Common myeloid progenitor, CD34-positive (primary cell): Measurements from ENCODE around the gene HNRNPUL2.

Source experiments
- CTCF ChIA-PET: fragments of 350-600 bp; sonication (Branson Sonifier 250); formaldehyde crosslinking; loops from one replicate; lab custom pipeline; 2021; ENCODE audit warnings: antibody characterized with exemption; lab: Charles Lee
- POLR2A ChIA-PET: fragments of 350-600 bp; sonication (Branson Sonifier 250); formaldehyde crosslinking; loops from one replicate; lab custom pipeline; 2021; ENCODE audit warnings: antibody characterized with exemption; lab: Charles Lee
- DNase-seq, 3 donors: peaks; one replicate each; pipeline versions ENCODE4 v3.0.0 to v3.0.0-alpha.2; 2013
- H3K27ac ChIP-seq, 2 experiments: 1 replicate in 1 of 2; 2 replicates in 1 of 2; pipeline ENCODE4 v1.7.0; 2013; ENCODE audit warnings: inconsistent platforms in 2 of 2, low read length in 2 of 2, mild to moderate bottlenecking in 2 of 2, low read depth in 1 of 2, moderate library complexity in 1 of 2; ENCODE audit not compliant: severe bottlenecking in 2 of 2, insufficient read depth in 1 of 2, poor library complexity in 1 of 2
- H3K27me3 ChIP-seq, 5 experiments: replicated peaks in 2 of 5; 1 replicate in 3 of 5; 2 replicates in 2 of 5; pipeline versions ENCODE4 v1.6.1 to v1.7.0; 2013; ENCODE audit warnings: low read length in 4 of 5, mild to moderate bottlenecking in 2 of 5, moderate library complexity in 2 of 5, inconsistent platforms in 1 of 5; ENCODE audit not compliant: insufficient read depth in 5 of 5, control insufficient read depth in 4 of 5
- H3K36me3 ChIP-seq, 4 experiments: 1 replicate in 2 of 4; 2 replicates in 2 of 4; pipeline versions ENCODE4 v1.6.1 to v1.7.0; 2013; ENCODE audit warnings: low read length in 3 of 4, control low read depth in 1 of 4, mild to moderate bottlenecking in 1 of 4; ENCODE audit not compliant: control insufficient read depth in 4 of 4, insufficient read depth in 4 of 4
- H3K4me1 ChIP-seq, 4 experiments: 1 replicate in 3 of 4; 2 replicates in 1 of 4; pipeline versions ENCODE4 v1.6.1 to v1.7.1; 2013; ENCODE audit warnings: low read length in 3 of 4, mild to moderate bottlenecking in 3 of 4, control low read depth in 1 of 4, inconsistent platforms in 1 of 4, moderate library complexity in 1 of 4; ENCODE audit not compliant: control insufficient read depth in 4 of 4, insufficient read depth in 4 of 4; ENCODE audit errors: control extremely low read depth in 1 of 4
- H3K4me3 ChIP-seq, 7 experiments: 1 replicate in 4 of 7; 2 replicates in 3 of 7; pipeline versions ENCODE4 v1.5.1 to v1.7.0; 2013; ENCODE audit warnings: mild to moderate bottlenecking in 7 of 7, low read length in 6 of 7, moderate library complexity in 6 of 7, inconsistent platforms in 2 of 7, low read depth in 2 of 7, control low read depth in 1 of 7; ENCODE audit not compliant: insufficient read depth in 4 of 7, control insufficient read depth in 1 of 7; ENCODE audit errors: extremely low read depth in 1 of 7
- H3K9me3 ChIP-seq, 5 experiments: 1 replicate in 4 of 5; 2 replicates in 1 of 5; pipeline versions ENCODE4 v1.6.1 to v1.7.1; 2013; ENCODE audit warnings: low read length in 4 of 5, mild to moderate bottlenecking in 2 of 5, inconsistent platforms in 1 of 5, low read depth in 1 of 5, moderate library complexity in 1 of 5; ENCODE audit not compliant: control insufficient read depth in 4 of 5, insufficient read depth in 2 of 5; ENCODE audit errors: control extremely low read depth in 1 of 5
- WGBS: methylation state at CpG from one replicate; pipeline ENCODE4 v1.1.5; 2013; ENCODE audit not compliant: insufficient coverage; 5-methylcytosine and 5-hydroxymethylcytosine counted together

HNRNPUL2 gene

DNA sequence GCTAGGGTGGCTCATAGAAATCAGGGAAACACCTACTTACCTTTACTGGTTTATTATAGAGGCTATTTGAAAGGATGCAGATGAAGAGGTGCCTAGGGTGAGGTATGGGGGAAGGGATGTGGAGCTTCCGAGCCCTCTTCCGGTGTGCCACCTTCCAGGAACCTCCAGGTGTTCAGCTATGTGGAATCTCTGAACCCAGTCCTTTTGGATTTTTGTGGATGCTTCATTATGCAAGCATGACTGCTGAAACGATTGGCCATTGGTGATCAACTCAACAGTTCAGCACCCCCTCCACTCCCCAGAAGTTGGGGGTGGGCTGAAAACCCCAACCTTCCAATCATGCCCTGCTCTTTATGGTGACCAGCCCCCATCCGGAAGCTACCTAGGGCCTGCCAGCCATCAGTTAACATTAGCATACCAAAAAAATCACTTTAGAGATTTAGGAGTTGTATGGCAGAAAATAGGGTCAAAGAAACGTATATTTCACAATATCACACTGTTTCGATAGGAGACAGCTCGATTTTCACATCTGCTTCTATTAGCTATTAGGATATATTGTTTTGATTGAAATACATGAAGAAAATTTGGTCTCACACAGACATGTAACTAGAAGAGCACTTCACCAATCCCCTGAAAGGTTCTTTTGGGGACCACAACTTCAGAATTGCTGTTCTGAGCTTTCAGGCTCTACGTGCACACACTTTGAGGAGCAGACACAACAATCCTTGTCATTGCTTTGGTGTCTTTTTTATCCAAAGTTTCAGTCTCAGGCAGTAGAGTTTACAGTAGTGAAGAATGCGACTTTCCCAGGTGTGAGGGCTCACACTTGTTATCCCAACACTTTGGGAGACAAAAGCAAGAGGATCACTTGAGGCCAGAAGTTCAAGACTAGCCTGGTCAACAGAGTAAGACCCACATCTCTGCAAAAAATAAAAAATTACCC is 30.9 kb upstream of the HNRNPUL2 start:
- ChIA-PET POLR2A (no interaction called here), CTCF (interaction anchor here (0.9 to 1.4 kb wide), 3 partner anchors 9 to 12 kb away, joined by 3 read pairs; no protein-coding TSS in a partner anchor)
- no peaks in the 10 kb centered on the region for H3K9me3 ChIP-seq
- H3K27ac ChIP-seq, result no peak overlapping the region
- H3K4me3 ChIP-seq, result no peak overlapping the region
- no peak for DNase-seq
- 92% methylated on average over 5 of the region's 9 CpGs for WGBS
- no peaks in the 10 kb centered on the region for H3K27me3 ChIP-seq
- H3K4me1 ChIP-seq, result peaks cover 6 to 27% (median 19%) of the 10 kb centered on the region in 4 experiments
- peaks cover 0 to 5% (median 3%) of the 10 kb centered on the region in 4 experiments for H3K36me3 ChIP-seq

DNA sequence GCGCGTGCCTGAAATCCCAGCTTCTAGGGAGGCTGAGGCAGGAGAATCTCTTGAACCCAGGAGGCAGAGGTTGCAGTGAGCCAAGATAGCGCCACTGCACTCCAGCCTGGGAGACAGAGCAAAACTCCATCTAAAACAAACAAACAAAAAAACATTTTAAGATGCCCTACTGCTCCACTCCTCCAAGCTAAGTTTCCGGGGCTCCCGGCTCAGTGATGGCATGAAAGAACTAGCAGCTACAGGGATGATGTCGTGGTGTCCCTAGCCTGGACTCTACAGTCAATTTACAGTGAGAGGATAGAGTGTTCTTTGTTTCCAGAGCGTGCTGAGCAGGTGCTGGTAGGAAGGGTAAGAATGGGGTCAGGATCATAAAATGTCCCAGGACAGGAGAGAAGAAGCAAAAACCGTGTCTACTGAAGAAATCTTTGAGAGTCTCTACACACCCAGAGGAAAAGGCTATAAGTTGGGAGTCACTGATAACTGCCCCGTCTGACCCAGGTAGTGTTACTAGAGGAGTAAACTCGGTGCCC is 27.9 kb upstream of the HNRNPUL2 start:
- POLR2A ChIA-PET, result no interaction called here

DNA sequence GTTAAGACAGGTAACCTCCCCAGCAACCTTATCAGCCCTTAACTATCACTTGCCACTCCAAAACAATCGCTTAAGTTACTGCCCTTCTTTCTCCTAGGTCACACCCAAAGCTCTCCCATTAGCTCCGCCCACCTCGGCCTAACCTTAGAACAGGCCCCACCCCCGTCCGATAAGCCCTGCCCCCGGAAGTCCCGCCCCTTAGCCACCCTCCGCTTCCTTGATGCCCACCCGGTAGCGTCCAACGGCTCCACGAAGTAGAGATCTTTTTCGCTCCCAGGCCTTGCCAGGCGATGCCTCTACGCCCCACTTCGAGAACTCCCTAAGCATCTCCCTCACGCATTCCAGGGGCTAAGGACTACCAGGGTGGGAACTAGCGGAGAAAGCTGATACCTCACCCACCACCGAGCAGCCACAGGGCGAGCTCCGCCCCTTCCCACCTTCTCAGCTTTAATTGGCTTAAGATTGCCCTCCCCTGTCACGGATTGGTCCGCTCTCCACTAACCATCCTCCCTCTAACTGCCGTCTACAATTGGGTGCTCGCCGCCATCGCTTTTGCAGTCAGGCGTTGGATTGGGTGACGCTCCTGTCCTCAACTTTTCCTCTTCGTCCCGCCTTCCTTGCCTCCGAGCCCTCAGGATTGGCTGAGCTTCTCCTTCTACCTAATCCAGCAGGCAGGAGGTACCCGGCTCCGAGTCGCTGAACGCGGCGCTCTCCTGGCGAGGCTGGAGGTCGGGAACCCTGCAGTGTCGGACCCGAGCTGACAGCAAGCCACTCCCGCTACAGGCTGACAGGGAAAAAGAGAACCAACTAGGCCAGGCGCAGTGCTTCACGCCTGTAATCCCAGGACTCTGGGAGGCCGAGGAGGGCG is 26.7 kb upstream of the HNRNPUL2 start, which contains the start of gene ZBTB3:
TSS of gene ZBTB3 (minus strand) at position 425 of the 868 bp plus-strand sequence. CDS start 496 bp downstream, outside the sequence.
- CTCF ChIA-PET, result interaction anchor here (0.7 to 2.6 kb wide), 17 partner anchors 9 to 109 kb away, joined by 3 to 11 read pairs (median 3); partner anchors contain the start of genes HNRNPUL2 and TMEM179B

More for the DNA sequence above, 27.9 kb upstream of the HNRNPUL2 start:
- 94% methylated on average over 5 of the region's 10 CpGs for WGBS
- CTCF ChIA-PET, result interaction anchor here (0.8 to 1.3 kb wide), 2 partner anchors 14 to 17 kb away, joined by 3 to 4 read pairs; no protein-coding TSS in a partner anchor
- peaks cover 2 to 18% (median 12%) of the 10 kb centered on the region in 4 experiments for H3K4me1 ChIP-seq
- no peaks in the 10 kb centered on the region for H3K9me3 ChIP-seq
- no peak overlapping the region for H3K27ac ChIP-seq
- no peaks in the 10 kb centered on the region for H3K27me3 ChIP-seq
- peaks cover 0 to 15% (median 9%) of the 10 kb centered on the region in 4 experiments for H3K36me3 ChIP-seq
- no peak overlapping the region for H3K4me3 ChIP-seq
- no peak for DNase-seq

DNA sequence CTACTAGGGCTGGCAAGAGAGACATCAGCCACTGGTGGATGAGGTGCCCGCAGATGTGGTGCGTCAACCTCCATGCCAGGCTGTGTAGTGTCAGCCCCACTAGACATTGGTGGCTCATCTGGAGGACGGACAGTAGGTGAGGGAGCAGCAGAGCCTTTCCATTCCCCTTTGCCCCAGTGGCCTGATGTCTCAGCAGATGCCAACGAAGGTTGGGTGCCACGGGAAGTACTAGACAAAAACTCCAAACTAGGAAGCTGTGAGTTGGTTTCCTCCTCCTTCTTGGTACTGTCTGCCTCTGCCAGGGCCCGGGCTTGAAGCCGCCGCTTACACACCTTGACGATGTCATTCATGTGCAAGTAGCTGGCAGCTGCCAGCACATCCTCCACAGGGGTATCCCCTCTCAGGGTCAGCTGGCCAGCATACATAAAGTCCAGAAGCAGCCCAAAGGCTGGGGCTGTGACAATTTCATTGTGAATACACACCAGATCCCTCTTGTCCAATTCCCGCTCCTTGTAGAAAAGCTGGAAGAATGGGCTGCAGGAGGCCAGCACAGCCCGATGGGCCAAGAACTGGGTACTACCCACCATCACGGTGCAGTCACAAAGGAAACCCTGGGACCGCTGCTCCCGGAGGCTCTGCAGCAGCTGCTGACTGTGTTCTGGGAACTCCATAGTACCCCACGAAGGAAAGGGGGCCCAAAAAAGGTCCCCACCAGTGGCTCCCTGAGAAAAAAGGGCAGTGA is 25.9 kb upstream of the HNRNPUL2 start:
- CTCF ChIA-PET, result interaction anchor here (0.9 to 2.6 kb wide), 12 partner anchors 9 to 110 kb away, joined by 3 to 11 read pairs (median 5); partner anchors contain the start of gene TMEM179B
- Histone ChIP-seq H3K4me1 (peaks cover 4 to 21% (median 14%) of the 10 kb centered on the region in 4 experiments), H3K9me3 (no peaks in the 10 kb centered on the region), H3K27ac (peak overlapping the region; percentile 90 to 91), H3K36me3 (peaks cover 0 to 18% (median 9%) of the 10 kb centered on the region in 4 experiments), H3K4me3 (peak overlapping the region in 6 of 7 experiments; percentile 80 to 97 (median 94)), H3K27me3 (no peaks in the 10 kb centered on the region)
- POLR2A ChIA-PET, result interaction anchor here (0.6 to 1.5 kb wide), 15 partner anchors 14 to 102 kb away, joined by 3 to 15 read pairs (median 4); partner anchors contain the start of genes C11orf98, CSKMT, HNRNPUL2 and INTS5
- 78% methylated on average over 14 of the region's 15 CpGs for whole genome bisulfite sequencing
- DNase-seq, result no peak

More for the DNA sequence above, 26.7 kb upstream of the HNRNPUL2 start, which contains the start of gene ZBTB3:
- peak; percentile 100 for DNase-seq
- H3K4me1 ChIP-seq, result peaks cover 4 to 20% (median 12%) of the 10 kb centered on the region in 4 experiments
- POLR2A ChIA-PET, result interaction anchor here (0.6 to 1.5 kb wide), 17 partner anchors 8 to 163 kb away, joined by 3 to 15 read pairs (median 3); partner anchors contain the start of genes C11orf98, CSKMT, HNRNPUL2 and INTS5
- peak within 1 kb of the TSS; percentile 80 to 97 (median 92) for H3K4me3 ChIP-seq
- 0% methylated on average over 46 of the region's 47 CpGs for WGBS
- no peaks in the 10 kb centered on the region for H3K27me3 ChIP-seq
- H3K27ac ChIP-seq, result peak within 1 kb of the TSS; percentile 90 to 91
- H3K36me3 ChIP-seq, result peaks cover 0 to 17% (median 9%) of the 10 kb centered on the region in 4 experiments
- H3K9me3 ChIP-seq, result no peaks in the 10 kb centered on the region

DNA sequence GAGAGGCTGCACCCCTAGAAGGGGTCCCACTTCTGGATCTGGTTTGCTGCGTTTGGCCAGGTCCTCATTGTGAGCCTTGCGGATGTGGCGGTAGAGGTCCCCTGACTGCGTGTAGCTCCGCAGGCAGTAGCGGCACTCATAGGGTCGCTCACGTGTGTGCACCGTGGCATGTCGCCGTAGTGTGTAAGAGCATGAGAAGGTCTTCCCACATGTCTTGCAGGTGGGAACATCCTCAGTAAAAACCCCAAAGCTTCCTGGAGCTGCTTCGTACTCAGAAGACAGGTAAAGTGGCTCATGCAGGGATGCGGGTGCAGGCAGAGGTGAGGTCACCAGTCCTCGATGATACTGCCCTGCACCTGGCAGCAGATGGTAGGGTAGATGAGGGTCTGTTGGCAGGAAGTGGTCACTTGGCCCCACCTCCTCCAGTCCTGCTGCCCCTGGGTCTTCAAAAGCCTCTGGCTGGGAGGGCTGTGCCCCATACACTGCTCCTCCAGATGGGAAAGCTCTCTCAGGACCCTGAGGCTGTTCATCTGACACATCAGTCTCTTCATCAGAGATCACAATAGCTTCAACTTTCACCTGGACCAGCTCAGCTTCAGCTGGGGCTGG is 25.0 kb upstream of the HNRNPUL2 start:
- ChIA-PET CTCF (interaction anchor here (0.6 to 2.6 kb wide), 9 partner anchors 9 to 1232 kb away, joined by 3 to 11 read pairs (median 5); partner anchors contain the start of gene POLR2G), POLR2A (interaction anchor here (1.0 to 1.2 kb wide), 2 partner anchors 9 to 29 kb away, joined by 4 to 5 read pairs; partner anchors contain the start of gene POLR2G)
- H3K36me3 ChIP-seq, result peaks cover 0 to 18% (median 9%) of the 10 kb centered on the region in 4 experiments
- H3K9me3 ChIP-seq, result no peaks in the 10 kb centered on the region
- DNase-seq, result no peak
- peaks cover 4 to 22% (median 15%) of the 10 kb centered on the region in 4 experiments for H3K4me1 ChIP-seq
- H3K27me3 ChIP-seq, result no peaks in the 10 kb centered on the region
- peak overlapping the region in 1 of 2 experiments; percentile 91 for H3K27ac ChIP-seq
- no peak overlapping the region for H3K4me3 ChIP-seq
- WGBS, result 95% methylated on average over 13 of the region's 14 CpGs
